GM19239 (cell line): ENCODE measurements around the gene RNF167.

Source experiments
- DNase-seq: peaks from one replicate; pipeline ENCODE4 v3.0.0; 2011; ENCODE audit warnings: low spot score; ENCODE audit not compliant: insufficient read length
- FAIRE-seq: peaks from 2 replicates; lab custom pipeline; 2011; peaks lifted over from hg19 to GRCh38; lab: Jason Lieb, UNC

RNF167 gene

DNA sequence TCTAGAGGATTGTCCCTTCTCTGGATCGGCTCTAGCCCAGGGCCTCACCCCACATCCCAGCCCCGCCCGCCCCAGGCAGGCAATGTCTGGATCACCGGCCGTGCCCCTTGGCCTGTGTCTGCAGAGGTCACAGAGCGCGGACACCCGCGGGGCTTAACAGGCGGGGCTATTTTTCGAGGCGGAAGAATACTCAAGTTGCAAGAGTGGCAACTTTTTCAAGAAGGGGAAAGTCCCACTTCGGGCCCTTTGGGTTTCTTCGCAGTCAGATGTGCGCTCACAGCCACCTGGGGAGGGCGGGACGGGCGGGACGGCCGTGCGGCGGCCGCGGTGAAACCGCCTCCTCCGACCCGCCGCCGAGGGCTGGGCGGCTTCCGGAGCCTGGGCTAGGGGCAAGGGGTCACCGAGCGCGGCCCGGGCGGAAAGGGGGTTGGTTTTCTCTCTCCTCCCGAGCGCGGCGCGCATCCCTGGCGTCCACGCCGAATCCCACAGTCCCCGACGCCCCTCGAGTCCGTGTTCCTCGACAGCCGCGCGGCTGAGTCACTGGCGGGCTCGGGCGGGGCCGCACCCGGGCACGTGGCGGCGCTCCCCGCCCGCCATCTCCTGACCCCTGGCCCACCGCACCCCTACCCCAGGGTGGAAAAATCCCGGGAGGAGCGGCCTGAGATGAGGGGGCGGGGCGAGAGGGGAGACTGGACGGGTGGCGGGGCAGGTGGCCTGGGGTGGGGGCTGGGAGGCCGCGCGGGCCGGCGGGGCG, 9.4 kb downstream of the RNF167 start:
- peak; percentile 82 for DNase-seq
- peak; percentile 4 for FAIRE-seq

DNA sequence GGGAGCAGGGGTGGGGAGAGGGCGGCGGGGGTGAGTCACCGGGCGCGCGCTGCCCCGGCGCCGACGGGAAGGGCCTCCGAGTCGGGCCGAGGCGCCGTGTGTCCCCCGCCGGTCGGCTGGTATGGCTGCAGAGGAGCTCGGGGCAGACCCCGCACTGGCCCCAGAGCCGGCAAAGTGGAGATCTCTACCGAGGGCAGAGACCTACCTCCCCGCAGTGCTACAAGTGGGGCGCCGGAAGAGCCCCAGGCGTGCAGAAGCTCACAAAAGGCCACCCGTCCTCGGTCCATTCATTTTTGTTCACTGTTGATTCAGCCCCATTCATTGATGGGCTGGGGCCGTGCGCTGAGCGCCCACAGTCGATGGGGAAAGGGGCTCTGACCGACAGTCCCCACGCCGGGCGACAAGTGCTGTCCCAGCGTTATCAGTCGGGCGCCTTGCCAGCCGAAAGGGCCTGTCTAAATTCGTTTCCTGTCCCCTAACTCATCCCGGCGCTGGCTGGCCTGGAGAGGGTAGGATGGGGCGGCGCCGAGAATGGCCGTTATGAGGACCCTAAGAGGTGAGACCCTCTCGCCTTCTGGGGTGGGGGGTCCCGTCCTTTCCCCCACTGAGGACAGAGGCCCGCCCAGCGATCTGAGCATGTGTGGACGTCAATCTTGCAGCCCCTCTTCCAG, 10.1 kb downstream of the RNF167 start:
- peak; percentile 68 for FAIRE-seq
- DNase-seq, result no peak

DNA sequence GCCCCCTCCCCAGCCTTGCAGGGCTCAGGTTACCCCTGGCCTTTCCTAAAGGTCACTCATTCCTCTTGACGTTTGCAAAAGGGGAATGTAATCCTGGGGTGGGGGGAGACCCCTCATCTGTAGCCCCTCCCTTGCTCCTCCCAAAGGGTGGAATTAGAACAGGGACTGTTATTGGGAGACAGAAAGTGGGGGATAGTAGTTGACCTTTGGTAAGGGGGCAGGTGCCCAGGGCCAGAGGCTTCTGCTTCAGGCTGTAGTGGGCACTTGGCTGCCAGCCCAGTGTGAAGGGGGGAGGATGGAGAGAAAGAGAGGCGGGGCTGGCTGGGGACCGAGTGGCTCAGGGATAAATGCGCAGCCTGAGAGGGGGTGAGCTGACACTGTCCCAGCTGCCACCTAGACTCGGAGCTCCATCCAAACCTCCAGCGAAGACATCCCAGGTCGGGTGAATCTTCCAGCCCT, 10.7 kb downstream of the RNF167 start, which contains the start of gene ENO3:
TSS of gene ENO3 (plus strand) at position 374 of the 459 bp plus-strand sequence. CDS start 711 bp downstream, outside the sequence.
- FAIRE-seq (no peak), DNase-seq (no peak)

DNA sequence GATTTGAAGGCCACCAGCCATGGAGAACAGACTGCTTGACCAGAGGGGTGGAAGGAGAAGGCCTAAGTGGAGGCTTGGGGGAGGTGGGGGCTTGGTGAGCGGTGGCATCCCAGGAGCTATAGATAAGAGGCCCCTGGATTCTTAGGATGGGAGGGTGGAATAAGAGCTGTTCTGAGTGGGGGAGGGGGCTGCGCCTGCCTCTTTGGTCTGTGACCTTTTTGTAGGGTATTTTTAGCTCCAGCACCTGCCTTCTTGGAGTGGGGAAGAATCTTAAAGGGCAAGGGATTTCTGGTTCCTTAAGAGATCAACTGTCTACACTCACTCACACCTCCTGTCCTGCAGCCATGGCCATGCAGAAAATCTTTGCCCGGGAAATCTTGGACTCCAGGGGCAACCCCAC, 11.4 kb downstream of the RNF167 start:
- DNase-seq (no peak), FAIRE-seq (no peak)

DNA sequence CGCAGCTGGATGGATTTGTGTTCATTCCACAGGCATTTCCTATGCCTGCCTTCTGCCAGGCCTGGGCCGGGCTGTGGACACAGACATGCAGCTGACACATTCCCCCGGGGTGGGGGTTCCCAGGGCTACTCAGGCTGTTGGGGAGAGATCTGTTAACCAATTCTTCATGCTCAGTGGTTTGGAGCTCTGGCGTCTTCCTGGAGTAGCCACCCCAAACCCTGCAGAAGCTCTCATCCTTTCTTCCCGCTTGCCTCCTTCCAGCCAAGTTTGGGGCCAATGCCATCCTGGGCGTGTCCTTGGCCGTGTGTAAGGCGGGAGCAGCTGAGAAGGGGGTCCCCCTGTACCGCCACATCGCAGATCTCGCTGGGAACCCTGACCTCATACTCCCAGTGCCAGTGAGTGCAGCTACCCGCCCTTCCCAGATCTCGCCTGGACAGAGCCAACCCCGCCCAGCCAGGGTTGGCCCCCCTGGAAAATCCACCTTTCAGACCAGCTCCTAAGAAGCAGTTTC, 13.4 kb downstream of the RNF167 start:
- no peak for DNase-seq
- no peak for FAIRE-seq

DNA sequence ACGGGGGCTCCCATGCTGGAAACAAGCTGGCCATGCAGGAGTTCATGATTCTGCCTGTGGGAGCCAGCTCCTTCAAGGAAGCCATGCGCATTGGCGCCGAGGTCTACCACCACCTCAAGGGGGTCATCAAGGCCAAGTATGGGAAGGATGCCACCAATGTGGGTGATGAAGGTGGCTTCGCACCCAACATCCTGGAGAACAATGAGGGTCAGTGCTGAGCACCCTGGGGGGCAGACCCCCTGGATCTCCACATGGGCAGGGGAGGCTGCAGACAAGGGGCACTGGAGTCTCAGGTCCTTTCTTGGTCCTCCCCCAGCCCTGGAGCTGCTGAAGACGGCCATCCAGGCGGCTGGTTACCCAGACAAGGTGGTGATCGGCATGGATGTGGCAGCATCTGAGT, 15.0 kb downstream of the RNF167 start:
- DNase-seq, result no peak
- FAIRE-seq, result no peak

DNA sequence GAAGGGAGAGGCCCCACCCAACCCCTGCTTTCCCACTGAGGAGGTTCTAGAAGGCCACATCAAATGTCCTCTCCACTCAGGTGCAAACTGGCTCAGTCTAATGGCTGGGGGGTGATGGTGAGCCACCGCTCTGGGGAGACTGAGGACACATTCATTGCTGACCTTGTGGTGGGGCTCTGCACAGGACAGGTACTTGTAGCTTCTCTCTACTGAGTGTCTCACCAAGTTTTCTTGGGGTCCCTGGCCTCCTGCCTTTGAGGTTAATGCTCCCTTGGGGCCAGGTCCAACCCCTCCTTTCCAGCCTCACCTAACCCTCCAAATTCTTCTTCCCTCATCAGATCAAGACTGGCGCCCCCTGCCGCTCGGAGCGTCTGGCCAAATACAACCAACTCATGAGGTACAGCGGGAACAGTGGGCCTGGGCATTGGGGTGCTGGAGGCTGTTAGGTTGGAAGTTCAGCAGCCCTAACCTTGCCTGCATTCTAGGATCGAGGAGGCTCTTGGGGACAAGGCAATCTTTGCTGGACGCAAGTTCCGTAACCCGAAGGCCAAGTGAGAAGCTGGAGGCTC, 16.5 kb downstream of the RNF167 start:
- FAIRE-seq (no peak), DNase-seq (no peak)

DNA sequence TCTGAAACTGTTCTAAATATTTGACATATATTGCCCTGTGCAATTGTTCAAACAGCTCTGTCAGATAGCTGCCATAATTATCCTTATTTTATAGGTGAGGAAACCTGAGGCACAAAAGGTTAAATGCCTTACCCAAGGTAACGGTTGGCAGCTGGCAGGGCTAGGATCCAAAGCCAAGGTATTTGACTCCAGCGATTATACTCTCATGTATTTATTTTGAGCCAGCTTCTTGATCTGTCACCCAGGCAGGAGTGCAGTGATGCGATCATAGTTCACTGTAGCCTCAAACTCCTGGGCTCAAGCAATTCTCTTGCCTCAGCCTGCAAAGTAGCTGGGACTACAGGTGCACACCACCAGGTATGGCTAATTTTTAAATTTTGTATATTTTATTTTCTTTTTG, 18.0 kb downstream of the RNF167 start:
- no peak for FAIRE-seq
- DNase-seq, result no peak

DNA sequence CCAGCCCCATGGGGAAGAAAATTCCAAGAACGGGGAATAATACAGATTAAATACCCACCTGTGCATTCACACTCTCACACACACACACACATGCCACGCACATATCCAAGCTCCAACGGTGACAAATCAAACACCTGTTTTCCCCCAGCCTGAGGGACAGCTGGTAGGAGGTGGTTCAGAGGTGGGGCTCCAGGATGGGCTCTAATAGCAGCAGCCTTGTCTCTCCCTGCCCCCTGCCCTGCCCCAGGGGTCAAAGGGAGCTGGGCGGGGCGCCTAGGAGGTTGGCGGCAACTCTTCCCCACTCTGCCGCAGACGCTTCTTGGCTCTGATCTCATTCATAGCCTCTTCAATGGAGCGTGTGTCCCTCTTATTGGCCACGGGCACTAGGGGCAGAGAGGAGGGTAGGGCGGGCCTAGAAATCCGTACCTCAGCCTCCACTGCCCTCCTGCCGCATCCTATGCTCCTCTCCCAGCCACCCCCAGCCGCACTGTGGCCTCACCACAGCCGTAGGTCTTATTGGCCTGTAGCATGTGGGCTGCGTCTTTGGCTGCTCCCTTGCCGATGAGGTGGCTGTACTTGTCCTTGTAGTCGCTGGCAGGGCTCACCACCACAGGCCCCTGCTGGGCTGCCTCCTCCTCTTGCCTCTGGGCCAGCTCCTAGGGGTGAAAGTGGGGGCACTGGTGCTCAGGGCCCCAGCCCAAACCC, 19.3 kb downstream of the RNF167 start:
- FAIRE-seq (no peak), DNase-seq (no peak)

DNA sequence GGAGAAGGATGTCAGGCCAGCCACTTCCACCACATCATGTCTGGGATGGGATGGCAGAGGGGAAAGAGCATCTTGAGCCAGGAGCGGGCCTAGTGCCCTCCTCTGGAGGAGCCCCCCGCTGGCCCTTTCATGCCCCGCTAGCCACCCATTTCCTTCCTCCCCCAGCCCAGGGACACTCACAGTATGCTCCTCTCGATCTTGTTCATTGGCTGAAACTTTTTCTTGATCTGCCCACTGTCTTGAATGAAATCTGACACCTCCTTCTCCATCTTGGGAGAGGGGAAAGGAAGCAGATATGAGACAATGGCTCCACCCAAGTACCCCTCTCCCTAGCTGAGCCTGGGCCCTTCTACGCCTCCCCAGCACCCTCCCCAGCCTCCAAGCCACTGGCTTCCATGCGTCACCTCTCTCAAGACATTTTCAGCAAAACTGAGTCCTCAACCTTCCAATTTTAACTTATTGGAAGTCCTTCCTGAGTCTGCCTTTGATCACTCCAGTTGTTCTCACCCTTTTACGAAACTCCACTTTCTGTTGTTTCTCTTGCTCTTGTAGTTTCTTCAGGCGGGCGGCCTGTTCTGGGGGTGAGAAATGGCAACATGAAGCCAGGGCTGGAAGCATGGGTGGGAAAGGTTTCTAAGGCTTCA, 20.3 kb downstream of the RNF167 start:
- DNase-seq, result no peak
- no peak for FAIRE-seq

DNA sequence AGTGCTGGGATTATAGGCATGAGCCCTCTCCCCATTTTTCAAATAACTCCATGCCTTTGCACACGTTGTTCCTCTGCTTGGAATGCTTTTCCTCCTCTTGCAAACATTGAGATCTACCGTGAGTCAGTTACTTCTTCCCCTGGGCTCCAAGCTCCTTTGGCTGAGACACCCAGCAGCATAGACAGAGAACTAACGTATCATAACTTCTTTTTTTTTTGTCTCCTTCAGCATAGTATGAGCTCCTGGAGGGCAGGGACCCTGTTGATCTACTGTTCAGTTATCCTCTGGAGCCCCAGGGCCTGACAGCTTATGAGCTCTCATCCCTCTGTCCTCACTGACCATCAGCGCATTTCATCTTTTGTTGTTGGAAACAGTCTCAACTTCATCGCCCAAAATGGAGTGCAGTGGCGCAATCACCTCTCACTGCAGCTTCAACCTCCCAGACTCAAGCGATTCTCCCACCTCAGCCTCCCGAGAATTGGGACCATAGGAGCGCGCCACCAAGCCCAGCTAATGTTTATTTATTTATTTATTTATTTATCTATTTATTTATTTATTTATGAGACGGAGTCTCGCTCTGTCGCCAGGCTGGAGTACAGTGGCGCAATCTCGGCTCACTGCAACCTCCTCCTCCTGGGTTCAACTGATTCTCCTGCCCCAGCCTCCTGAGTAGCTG, 25.4 kb downstream of the RNF167 start:
- no peak for DNase-seq

DNA sequence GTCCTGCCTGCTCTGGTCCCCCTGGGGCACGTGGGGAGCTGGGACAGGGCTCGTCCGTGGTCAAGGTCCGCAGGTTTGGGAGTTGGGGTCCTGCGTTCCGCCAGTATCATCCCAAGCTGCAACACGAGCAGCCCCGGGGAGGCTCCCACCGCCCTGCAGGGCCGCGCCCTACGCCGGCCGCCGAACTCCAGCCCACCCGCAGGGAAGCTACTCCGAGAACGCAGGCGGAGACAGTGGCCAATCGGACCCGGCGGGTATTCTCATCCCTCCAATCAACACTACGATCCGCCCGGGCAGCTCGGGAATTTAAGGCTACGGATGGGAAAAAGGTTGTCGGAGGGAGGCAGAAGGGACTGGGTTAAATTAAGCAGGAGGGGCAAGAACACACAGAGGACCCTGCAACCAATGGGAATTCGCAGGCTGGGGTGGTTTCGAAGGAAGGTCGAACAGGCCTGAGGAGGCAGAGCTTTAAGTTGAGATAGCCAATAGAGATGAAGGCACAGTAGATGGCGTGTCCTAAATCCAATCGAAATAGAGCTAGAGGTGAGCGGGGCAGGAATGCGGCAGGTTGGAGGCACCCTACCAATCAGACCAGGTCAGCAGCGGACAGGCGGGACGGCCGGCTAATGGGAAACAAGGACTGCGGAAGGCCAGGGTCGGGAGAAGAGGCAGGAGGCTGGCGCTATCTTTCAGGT, 26.9 kb downstream of the RNF167 start:
- DNase-seq (peak; percentile 93), FAIRE-seq (peak; percentile 99)

More for the DNA sequence above, 25.4 kb downstream of the RNF167 start:
- FAIRE-seq, result no peak

DNA sequence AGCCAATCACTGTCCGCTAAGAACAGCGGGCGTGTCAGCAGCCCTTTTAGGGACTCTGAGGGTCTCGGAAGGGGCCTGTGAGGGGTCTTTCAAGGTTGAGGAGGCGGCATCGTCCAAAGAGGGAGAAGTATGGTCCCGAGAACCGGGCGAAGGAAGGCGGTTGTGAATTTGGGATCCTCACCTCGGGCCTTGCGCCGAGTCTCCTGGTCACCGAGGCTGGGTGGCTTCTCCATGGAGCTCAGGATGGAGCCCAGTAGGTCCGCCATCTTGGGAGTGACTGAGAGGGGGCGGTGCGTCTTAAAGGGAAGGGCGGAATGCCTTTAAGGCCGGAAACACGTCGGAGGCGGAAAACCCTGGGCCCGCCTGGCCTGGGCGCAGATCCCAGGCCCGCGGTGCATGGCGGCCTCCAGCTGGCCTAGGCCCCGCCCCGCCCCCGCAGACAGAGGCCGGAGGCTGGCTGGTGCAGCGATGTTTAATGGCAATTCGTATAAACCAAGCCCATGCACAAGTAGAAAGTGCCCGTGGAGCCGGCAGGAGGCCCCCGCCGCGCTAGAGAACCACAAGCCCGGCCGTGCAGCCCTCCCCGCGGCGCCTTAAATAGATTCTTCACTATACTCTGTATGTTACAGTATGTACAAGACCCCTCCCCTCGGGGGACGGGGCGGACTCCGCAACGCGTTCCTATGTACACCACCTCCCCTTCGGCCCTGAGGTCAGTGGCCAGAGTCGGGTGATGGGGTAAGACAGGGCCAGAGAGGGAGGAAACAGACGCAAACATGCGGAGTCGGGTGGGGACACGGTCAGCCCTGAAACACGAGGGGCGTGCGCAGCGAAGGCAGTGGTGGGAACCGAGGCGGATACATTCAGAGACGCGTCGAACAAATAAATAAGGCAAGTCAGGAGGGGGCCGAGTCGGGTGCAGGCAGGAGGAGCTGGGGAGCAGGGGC, 27.7 kb downstream of the RNF167 start, which contains the start of gene SPAG7:
TSS of gene SPAG7 (minus strand) at position 279 of the 947 bp plus-strand sequence. CDS start at position 266, 13 bp downstream.
- FAIRE-seq (no peak), DNase-seq (peak; percentile 90)

DNA sequence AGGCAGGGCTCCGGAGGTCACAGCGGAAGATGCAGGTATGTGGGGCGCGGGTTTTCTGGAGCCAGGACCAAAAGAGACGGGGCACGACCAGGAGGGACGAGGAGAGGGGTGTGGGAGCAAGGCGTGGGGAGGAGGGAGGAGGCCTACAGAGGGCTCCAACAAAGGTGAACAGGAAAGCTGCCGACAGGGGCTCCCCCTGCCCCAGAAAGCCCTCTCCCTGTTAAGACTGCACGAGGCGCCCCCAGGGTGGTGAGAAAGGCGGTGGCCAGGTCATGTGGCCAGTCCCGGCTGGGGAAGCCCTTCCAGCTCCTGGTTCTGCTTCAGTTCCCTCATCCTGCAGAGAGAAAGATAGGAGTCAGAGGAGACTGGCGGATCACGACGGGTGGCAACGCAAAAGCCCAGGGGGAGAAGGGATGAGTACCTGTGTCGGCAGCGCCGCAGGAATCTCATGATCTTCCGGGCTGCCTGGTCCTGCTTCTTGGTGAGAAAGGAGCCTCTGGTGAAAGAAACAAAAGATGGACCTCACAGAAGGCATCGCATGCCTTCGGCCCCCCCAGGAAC, 28.5 kb downstream of the RNF167 start:
- FAIRE-seq (no peak), DNase-seq (no peak)

DNA sequence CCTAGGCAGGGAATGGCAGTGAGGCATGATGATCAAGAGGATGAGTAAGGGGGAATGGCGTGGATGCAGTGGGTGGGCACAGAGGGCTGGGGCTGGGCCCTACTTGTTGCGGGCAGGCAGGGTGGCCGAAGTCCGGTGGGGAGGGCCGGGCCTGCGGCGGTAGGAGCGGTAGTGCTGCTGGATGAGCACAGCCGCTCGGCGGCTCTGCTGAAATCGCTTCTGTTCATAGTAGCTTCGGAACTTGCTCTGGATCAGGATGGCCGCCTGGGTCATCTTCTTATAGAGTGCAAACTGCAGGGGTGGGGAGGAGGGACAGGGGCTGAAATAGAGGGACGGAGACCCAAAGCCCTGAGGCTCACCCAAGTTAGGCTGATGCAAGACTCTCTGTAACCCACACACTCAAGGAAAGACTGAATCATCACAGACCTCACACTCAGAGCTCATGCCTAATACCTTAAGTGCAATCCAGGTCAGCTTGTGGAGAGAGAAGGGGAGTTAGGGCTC, 29.0 kb downstream of the RNF167 start:
- no peak for FAIRE-seq

DNA sequence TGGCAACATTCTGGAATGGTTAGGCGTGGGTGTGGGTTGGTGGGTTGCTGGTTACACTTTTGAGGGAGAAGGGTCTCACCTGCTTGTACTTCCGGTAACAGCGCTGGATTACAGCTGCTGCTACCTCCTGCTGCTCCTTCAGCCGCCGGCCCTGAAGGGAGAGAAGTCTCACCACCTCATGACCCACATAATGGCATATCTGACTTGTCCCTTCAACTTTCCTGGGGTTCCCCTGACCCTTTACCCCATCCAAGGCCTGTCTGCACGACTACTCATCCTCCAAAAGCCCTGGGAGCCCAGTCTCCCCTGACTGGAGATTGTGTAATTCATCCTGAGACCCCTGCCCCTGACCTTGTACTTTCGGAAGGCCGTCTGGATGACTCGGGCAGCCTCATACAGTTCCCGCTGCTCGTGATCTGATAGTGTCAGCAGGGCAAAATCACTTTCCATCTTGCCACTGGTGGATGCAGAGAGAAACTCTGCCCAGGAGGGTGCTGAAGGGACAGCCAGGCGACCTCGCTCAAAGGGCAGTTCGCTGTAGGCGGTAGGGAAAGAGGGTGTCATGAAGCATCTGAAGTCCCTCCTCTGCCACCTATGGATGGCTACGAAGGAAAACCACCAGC, 29.6 kb downstream of the RNF167 start:
- no peak for DNase-seq
- FAIRE-seq, result no peak

More for the DNA sequence above, 29.0 kb downstream of the RNF167 start:
- no peak for DNase-seq

DNA sequence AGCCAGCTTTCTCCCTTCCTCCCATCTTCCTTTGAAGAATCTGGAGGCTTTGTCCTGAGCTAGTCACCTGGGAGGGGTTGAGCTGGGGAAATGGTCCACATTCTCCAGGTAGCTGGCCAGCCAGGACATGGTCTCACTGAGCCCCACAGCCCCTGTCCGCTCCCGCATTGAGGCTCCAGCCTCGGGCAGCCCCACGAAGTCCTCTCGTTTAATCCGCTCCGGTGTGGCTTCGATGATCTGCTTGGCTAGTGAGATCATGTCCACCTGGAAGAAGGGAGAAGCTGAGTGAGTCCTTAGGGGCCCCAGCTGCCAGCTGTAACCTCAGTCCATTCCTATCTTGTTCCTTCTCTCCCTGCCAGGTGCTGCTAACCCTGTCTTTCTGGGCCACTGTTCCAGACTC, 30.2 kb downstream of the RNF167 start:
- no peak for FAIRE-seq
- no peak for DNase-seq
